B cell (primary cell): Measurements from ENCODE around the gene CAPN3. TPM values are rescaled to one million over a fixed set of nuclear protein-coding genes. Genes with fewer than 3 reads are reported as not detected.
"Not testable (repeated sequence)": the region's sequence is repeated elsewhere in the genome, so short reads cannot be mapped to it uniquely, and the experiment has no call there.

Experiments
- ATAC-seq: fragments of 200-7000 bp; cut with Tn5 transposase; one replicate; pipeline ENCODE4 v1.10.0; 2021; ENCODE audit warnings: low read depth, mild to moderate bottlenecking, moderate number of reproducible peaks, moderate library complexity
- CTCF ChIA-PET: fragments of 350-600 bp; sonication (Branson Sonifier 250); formaldehyde crosslinking; loops from one replicate; lab custom pipeline; 2021; ENCODE audit warnings: antibody characterized with exemption, inconsistent platforms; lab: Charles Lee
- POLR2A ChIA-PET: fragments of 350-600 bp; sonication (Branson Sonifier 250); formaldehyde crosslinking; loops from one replicate; lab custom pipeline; 2021; ENCODE audit warnings: antibody characterized with exemption; lab: Charles Lee
- DNase-seq: peaks from one replicate; pipeline ENCODE4 v3.0.0; 2013
- H2AFZ ChIP-seq: 2 replicates; pipeline ENCODE4 v1.6.1; 2012; ENCODE audit warnings: mild to moderate bottlenecking, low read depth, low read length; ENCODE audit not compliant: insufficient read depth, poor library complexity, severe bottlenecking
- H3K27ac ChIP-seq, 2 donors: 1 replicate in 1 of 2; 2 replicates in 1 of 2; pipeline ENCODE4 v1.5.1; 2012 to 2013; ENCODE audit warnings: low read length in 2 of 2, mild to moderate bottlenecking in 2 of 2, moderate library complexity in 1 of 2
- H3K27me3 ChIP-seq, 4 experiments: fragments of 200-600 bp in 1 of 4; sonication (generic) in 1 of 4; replicated peaks in 1 of 4; 1 replicate in 2 of 4; 2 replicates in 2 of 4; pipeline versions ENCODE4 v1.6.1 to v1.7.0; 2013 to 2016; ENCODE audit warnings: low read length in 3 of 4, mild to moderate bottlenecking in 2 of 4, mixed read lengths in 1 of 4, moderate library complexity in 1 of 4; ENCODE audit not compliant: insufficient read depth in 4 of 4, control insufficient read depth in 3 of 4; ENCODE audit errors: control extremely low read depth in 1 of 4
- H3K36me3 ChIP-seq, 2 experiments: replicated peaks in 1 of 2; 1 replicate in 1 of 2; 2 replicates in 1 of 2; pipeline versions ENCODE4 v1.6.1 to v1.7.1; 2013; ENCODE audit warnings: low read length in 1 of 2; ENCODE audit not compliant: insufficient read depth in 2 of 2, control insufficient read depth in 1 of 2; ENCODE audit errors: control extremely low read depth in 1 of 2, extremely low read depth in 1 of 2
- H3K4me1 ChIP-seq, 2 donors: fragments of 200-600 bp in 1 of 2; sonication (generic) in 1 of 2; 1 replicate in 1 of 2; 2 replicates in 1 of 2; pipeline versions ENCODE4 v1.5.1 to v1.6.1; 2013 to 2017; ENCODE audit warnings: low read length in 2 of 2; ENCODE audit not compliant: control insufficient read depth in 2 of 2, insufficient read depth in 2 of 2
- H3K4me2 ChIP-seq: replicated peaks from 2 replicates; pipeline ENCODE3; 2012; ENCODE audit warnings: mild to moderate bottlenecking, low read depth, low read length; ENCODE audit not compliant: poor library complexity, severe bottlenecking
- H3K4me3 ChIP-seq, 5 experiments: fragments of 200-600 bp in 1 of 5; sonication (generic) in 1 of 5; 1 replicate in 3 of 5; 2 replicates in 2 of 5; pipeline versions ENCODE4 v1.5.1 to v1.7.0; 2011 to 2016; ENCODE audit warnings: low read length in 4 of 5, mild to moderate bottlenecking in 4 of 5, low read depth in 2 of 5, control low read depth in 1 of 5, moderate library complexity in 1 of 5; ENCODE audit not compliant: insufficient read depth in 1 of 5; ENCODE audit errors: control extremely low read depth in 1 of 5, extremely low read depth in 1 of 5
- H3K79me2 ChIP-seq: fragments of 200-600 bp; sonication (generic); one replicate; pipeline ENCODE4 v1.6.0; 2016; ENCODE audit warnings: low read length; ENCODE audit not compliant: control insufficient read depth, insufficient read depth
- H3K9ac ChIP-seq: fragments of 200-600 bp; sonication (generic); 2 replicates; pipeline ENCODE4 v1.6.1; 2017; ENCODE audit warnings: mild to moderate bottlenecking, low read length, moderate library complexity
- H3K9me3 ChIP-seq, 3 donors: one replicate each; pipeline versions ENCODE4 v1.6.1 to v1.7.1; 2013; ENCODE audit warnings: low read length in 2 of 3; ENCODE audit not compliant: control insufficient read depth in 2 of 3, insufficient read depth in 1 of 3; ENCODE audit errors: control extremely low read depth in 1 of 3
- H4K20me1 ChIP-seq: 2 replicates; pipeline ENCODE4 v1.6.0; 2012; ENCODE audit warnings: mild to moderate bottlenecking, low read length; ENCODE audit not compliant: insufficient read depth, control insufficient read depth, poor library complexity, severe bottlenecking
- H3K27ac Mint-ChIP-seq: one replicate; pipeline ENCODE4 v1.8.0; 2021; ENCODE audit warnings: mixed read lengths
- H3K27me3 Mint-ChIP-seq: one replicate; pipeline ENCODE4 v1.8.0; 2021; ENCODE audit warnings: mixed read lengths
- H3K4me1 Mint-ChIP-seq: one replicate; pipeline ENCODE4 v1.8.0; 2021; ENCODE audit warnings: mixed read lengths
- H3K4me3 Mint-ChIP-seq: one replicate; pipeline ENCODE4 v1.8.0; 2021; ENCODE audit warnings: mixed read lengths
- H3K9me3 Mint-ChIP-seq: one replicate; pipeline ENCODE4 v1.8.0; 2022; ENCODE audit warnings: mixed read lengths; ENCODE audit not compliant: insufficient read depth
- EZH2 ChIP-seq: IDR thresholded peaks from 2 replicates; pipeline ENCODE4 v1.6.1; 2012; ENCODE audit warnings: borderline replicate concordance, low read depth, mild to moderate bottlenecking, moderate library complexity, low read length; ENCODE audit not compliant: insufficient read depth, poor library complexity, severe bottlenecking
- WGBS: methylation state at CpG from one replicate; pipeline ENCODE4 v1.1.5; 2013; ENCODE audit warnings: missing lambda C conversion rate; ENCODE audit not compliant: insufficient coverage; 5-methylcytosine and 5-hydroxymethylcytosine counted together
- intact Hi-C: fragments of 100-400 bp; cut with micrococcal nuclease; formaldehyde crosslinking; loops from one replicate; pipeline ENCODE4 v1.10.0; 2022
- polyA plus RNA-seq: library from polyadenylated mRNA; depleted of rRNA; stranded (reverse); fragments of >200 nt; gene quantifications from 2 replicates; pipeline ENCODE4 v1.2.3, GENCODE V29; 2012
- total RNA-seq, 2 donors: library from RNA; stranded (reverse); fragments of 120-200 nt in 1 of 2; gene quantifications; 1 replicate in 1 of 2; 2 replicates in 1 of 2; pipeline versions ENCODE4 v1.2.3 to v1.2.4, GENCODE V29; 2013 to 2022
- TF ChIP-seq, protein P1 (sequence below): fragments of 200-600 bp; IDR thresholded peaks from one replicate; pipeline ENCODE4 v1.8.0; 2022; ENCODE audit warnings: antibody characterized with exemption, mild to moderate bottlenecking

The CAPN3 gene
- total and polyA plus RNA-seq, 2 donors (not counting 1 experiment from before 2014, with no cell fraction given): 41.7 to 143 TPM

- no peak for ATAC-seq
- no peak for TF ChIP-seq EZH2
- TF ChIP-seq, protein P1, sequence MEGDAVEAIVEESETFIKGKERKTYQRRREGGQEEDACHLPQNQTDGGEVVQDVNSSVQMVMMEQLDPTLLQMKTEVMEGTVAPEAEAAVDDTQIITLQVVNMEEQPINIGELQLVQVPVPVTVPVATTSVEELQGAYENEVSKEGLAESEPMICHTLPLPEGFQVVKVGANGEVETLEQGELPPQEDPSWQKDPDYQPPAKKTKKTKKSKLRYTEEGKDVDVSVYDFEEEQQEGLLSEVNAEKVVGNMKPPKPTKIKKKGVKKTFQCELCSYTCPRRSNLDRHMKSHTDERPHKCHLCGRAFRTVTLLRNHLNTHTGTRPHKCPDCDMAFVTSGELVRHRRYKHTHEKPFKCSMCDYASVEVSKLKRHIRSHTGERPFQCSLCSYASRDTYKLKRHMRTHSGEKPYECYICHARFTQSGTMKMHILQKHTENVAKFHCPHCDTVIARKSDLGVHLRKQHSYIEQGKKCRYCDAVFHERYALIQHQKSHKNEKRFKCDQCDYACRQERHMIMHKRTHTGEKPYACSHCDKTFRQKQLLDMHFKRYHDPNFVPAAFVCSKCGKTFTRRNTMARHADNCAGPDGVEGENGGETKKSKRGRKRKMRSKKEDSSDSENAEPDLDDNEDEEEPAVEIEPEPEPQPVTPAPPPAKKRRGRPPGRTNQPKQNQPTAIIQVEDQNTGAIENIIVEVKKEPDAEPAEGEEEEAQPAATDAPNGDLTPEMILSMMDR: no peak
- intact Hi-C loops: no loop called here
- Histone ChIP-seq H3K79me2 (no peaks in the 10 kb centered on the region), H3K27ac (no peak overlapping the region), H3K4me2 (no peak overlapping the region), H3K27me3 (no peaks in the 10 kb centered on the region), H3K9ac (no peak overlapping the region), H3K36me3 (peaks cover 4 to 48% of the 10 kb centered on the region in 2 experiments), H3K4me3 (no peak overlapping the region), H3K9me3 (no peaks in the 10 kb centered on the region), H4K20me1 (no peaks in the 10 kb centered on the region), H3K4me1 (no peaks in the 10 kb centered on the region), H2AFZ (no peak overlapping the region)
- DNase-seq: no peak
- no peaks in the 10 kb centered on the region for H3K4me1 Mint-ChIP-seq
- CTCF ChIA-PET: no interaction called here
- POLR2A ChIA-PET: no interaction called here
- no peaks in the 10 kb centered on the region for H3K9me3 Mint-ChIP-seq
- no CpG with 5 or more reads among the region's 1 CpG for WGBS
- H3K27ac Mint-ChIP-seq: no peak overlapping the region
- H3K4me3 Mint-ChIP-seq: no peak overlapping the region
- H3K27me3 Mint-ChIP-seq: no peaks in the 10 kb centered on the region
Observed at GRCh38 chr15:42314818-42315217, 44.5 kb upstream of the CAPN3 start.

DNA sequence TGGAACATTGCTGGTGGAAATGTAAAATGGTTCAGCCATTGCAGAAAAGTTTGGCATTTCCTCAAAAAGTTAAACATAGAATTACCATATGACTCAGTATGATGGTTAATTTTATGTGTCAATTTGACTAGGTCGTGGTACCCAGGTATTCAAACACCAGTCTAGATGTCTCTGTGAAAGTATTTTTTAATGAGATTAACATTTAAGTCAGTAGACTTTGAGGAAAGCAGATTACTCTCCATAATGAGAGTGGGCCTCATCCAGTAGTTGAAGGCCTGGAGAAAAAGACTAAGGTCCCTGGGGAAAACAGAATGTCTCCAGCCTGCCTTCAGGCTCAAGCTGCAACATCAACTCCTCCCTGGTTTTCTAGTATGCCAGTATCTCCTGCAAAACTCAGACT lies 43.8 kb upstream of the CAPN3 start:
- Histone ChIP-seq H3K4me3 (no peak overlapping the region), H3K27ac (no peak overlapping the region), H3K4me1 (no peaks in the 10 kb centered on the region), H3K79me2 (no peaks in the 10 kb centered on the region), H4K20me1 (no peaks in the 10 kb centered on the region), H3K36me3 (peaks cover 4 to 41% of the 10 kb centered on the region in 2 experiments), H3K27me3 (no peaks in the 10 kb centered on the region), H3K4me2 (no peak overlapping the region), H3K9ac (no peak overlapping the region), H3K9me3 (no peaks in the 10 kb centered on the region), H2AFZ (no peak overlapping the region)
- H3K27me3 Mint-ChIP-seq: no peaks in the 10 kb centered on the region
- no peaks in the 10 kb centered on the region for H3K4me1 Mint-ChIP-seq
- no peak for TF ChIP-seq EZH2
- TF ChIP-seq, protein P1: no peak
- ChIA-PET POLR2A (no interaction called here), CTCF (no interaction called here)
- H3K27ac Mint-ChIP-seq: no peak overlapping the region
- no peak for DNase-seq
- no peak overlapping the region for H3K4me3 Mint-ChIP-seq
- no peaks in the 10 kb centered on the region for H3K9me3 Mint-ChIP-seq
- no peak for ATAC-seq
- no CpG with 5 or more reads among the region's 1 CpG for WGBS
- intact Hi-C loops: no loop called here

GRCh38 chr15:42316282-42316805 lies 43.0 kb upstream of the CAPN3 start:
- H3K9ac ChIP-seq, H3K27ac Mint-ChIP-seq, H3K4me3 ChIP-seq, H3K27me3 Mint-ChIP-seq, H3K4me3 Mint-ChIP-seq, H3K27me3 ChIP-seq, H3K27ac ChIP-seq, H3K4me2 ChIP-seq, H2AFZ ChIP-seq, H3K9me3 Mint-ChIP-seq, intact Hi-C loops, DNase-seq, H4K20me1 ChIP-seq, ATAC-seq, H3K79me2 ChIP-seq, H3K9me3 ChIP-seq, POLR2A ChIA-PET, H3K4me1 Mint-ChIP-seq, CTCF ChIA-PET, H3K4me1 ChIP-seq: not testable (repeated sequence)
- H3K36me3 ChIP-seq: peaks cover 2 to 35% of the 10 kb centered on the region in 2 experiments
- WGBS: 75% methylated on average over 4 of the region's 11 CpGs
